Measurements from ENCODE around the gene LHPP. TPM values are rescaled to one million over a fixed set of nuclear protein-coding genes. Genes with fewer than 3 reads are reported as not detected.

LHPP gene
- total and polyA plus RNA-seq, 10 of the 15 experiments (the other 5 are each of a cell fraction or from before 2014, with no cell fraction given) = 0.79 to 9.8 (median 6.7) TPM

DNA sequence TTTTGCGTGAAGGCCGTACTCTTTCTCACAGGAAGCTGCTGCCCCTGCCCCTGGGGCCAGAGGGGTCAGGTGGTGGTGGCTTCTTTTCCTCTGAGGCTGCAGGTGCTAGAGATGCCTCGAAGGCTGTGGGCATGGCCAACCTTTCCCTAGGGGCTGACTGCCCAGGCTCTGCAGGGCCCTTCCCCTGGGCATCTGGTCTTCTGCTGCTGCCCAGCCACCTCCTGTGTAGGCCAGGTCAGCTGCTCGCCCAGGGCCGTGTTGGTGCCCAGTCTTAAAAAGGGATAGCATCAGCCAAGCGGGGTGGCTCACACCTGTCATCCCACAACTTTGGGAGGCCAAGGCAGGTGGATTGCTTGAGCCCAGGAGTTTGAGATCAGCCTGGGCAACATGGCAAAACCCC, 168.2 kb downstream of the LHPP start:
- TF ChIP-seq DPF2 (IDR thresholded peaks at IDR 0.05) (no peak), FOS (IDR thresholded peaks at IDR 0.05; ENCODE audit: borderline replicate concordance, extremely low read depth, insufficient read length) (no peak), ZSCAN29 (IDR thresholded peaks at IDR 0.05) (no peak), JUNB (IDR thresholded peaks at IDR 0.05) (no peak), NFIC (IDR thresholded peaks at IDR 0.05; ENCODE audit: low read depth, low read length) (no peak), TCF3 (IDR thresholded peaks at IDR 0.05; ENCODE audit: borderline replicate concordance, insufficient read depth, low read depth, low read length) (no peak)
- TF ChIP-seq, protein P1, sequence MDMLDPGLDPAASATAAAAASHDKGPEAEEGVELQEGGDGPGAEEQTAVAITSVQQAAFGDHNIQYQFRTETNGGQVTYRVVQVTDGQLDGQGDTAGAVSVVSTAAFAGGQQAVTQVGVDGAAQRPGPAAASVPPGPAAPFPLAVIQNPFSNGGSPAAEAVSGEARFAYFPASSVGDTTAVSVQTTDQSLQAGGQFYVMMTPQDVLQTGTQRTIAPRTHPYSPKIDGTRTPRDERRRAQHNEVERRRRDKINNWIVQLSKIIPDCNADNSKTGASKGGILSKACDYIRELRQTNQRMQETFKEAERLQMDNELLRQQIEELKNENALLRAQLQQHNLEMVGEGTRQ (IDR thresholded peaks at IDR 0.05; ENCODE audit: borderline replicate concordance, low read depth, low read length) = no peak
- Histone ChIP-seq H3K27ac (ENCODE audit: control insufficient read depth, insufficient read depth) (no peak overlapping the region), H3K27me3 (replicated peaks in 1 of 2; ENCODE audit: control insufficient read depth in 2 of 2, insufficient read depth in 2 of 2, low read length in 1 of 2) (no peaks in the 10 kb centered on the region), H2AFZ (ENCODE audit: control insufficient read depth, low read depth, low read length) (no peak overlapping the region), H3K4me3 (no peak overlapping the region), H3K4me2 (ENCODE audit: control insufficient read depth, insufficient read depth) (no peak overlapping the region), H4K20me1 (ENCODE audit: control insufficient read depth, insufficient read depth) (no peaks in the 10 kb centered on the region; the same call in 1 of the 2 replicates), H3K79me2 (ENCODE audit: control insufficient read depth, insufficient read depth, low read length) (no peaks in the 10 kb centered on the region; the same call in 1 of the 2 replicates), H3K9ac (ENCODE audit: control insufficient read depth, insufficient read depth, low read length) (no peak overlapping the region), H3K9me3 (replicated peaks; ENCODE audit: control insufficient read depth, insufficient read depth, low read length) (peaks cover 4% of the 10 kb centered on the region; the same call in 1 of the 3 replicates), H3K4me1 (ENCODE audit: control insufficient read depth, insufficient read depth, low read length) (peaks cover 23% of the 10 kb centered on the region), H3K36me3 (ENCODE audit: control insufficient read depth in 2 of 2, insufficient read depth in 2 of 2, low read length in 1 of 2) (peaks cover 0 to 7% of the 10 kb centered on the region in 2 experiments; a peak in 2 of 4 replicates)
- no peak for DNase-seq (ENCODE audit: low read depth, low spot score)
- ChIA-PET SMC1A (ENCODE audit: uncharacterized antibody, unreplicated experiment) (interaction anchor here (4.0 kb wide), 1 partner anchor 58 kb away, joined by 16 read pairs; no protein-coding TSS in a partner anchor), POLR2A (no interaction called here), RAD21 (ENCODE audit: unreplicated experiment) (no interaction called here), CTCF (interaction anchor here (5.9 kb wide), 1 partner anchor 111 kb away, joined by 44 read pairs; no protein-coding TSS in a partner anchor)
- ATAC-seq = no peak
- no peak for FAIRE-seq
- no TSS peak for BruUV-seq (replicated peaks)
- WGBS (ENCODE audit: insufficient coverage, insufficient replicate concordance, low lambda C conversion rate, missing lambda C conversion rate) = 66% methylated on average over 6 of the region's 6 CpGs
- intact Hi-C loops (cut with micrococcal nuclease; ENCODE audit: unreplicated experiment) = loop anchor here (5.0 kb wide), 2 partner anchors 87 to 112 kb away; partner anchors contain the start of gene FAM53B
- in situ Hi-C loops (cut with MboI) = no loop called here

GRCh38 chr10:124630551-124630950, 168.9 kb downstream of the LHPP start:
- in situ Hi-C loops (cut with MboI) = no loop called here
- Histone ChIP-seq H3K4me2 (ENCODE audit: control insufficient read depth, insufficient read depth) (no peak overlapping the region), H3K27me3 (replicated peaks in 1 of 2; ENCODE audit: control insufficient read depth in 2 of 2, insufficient read depth in 2 of 2, low read length in 1 of 2) (no peaks in the 10 kb centered on the region), H3K79me2 (ENCODE audit: control insufficient read depth, insufficient read depth, low read length) (no peaks in the 10 kb centered on the region; the same call in 1 of the 2 replicates), H3K9me3 (replicated peaks; ENCODE audit: control insufficient read depth, insufficient read depth, low read length) (peaks cover 4% of the 10 kb centered on the region; the same call in 1 of the 3 replicates), H3K4me3 (no peak overlapping the region), H3K36me3 (ENCODE audit: control insufficient read depth in 2 of 2, insufficient read depth in 2 of 2, low read length in 1 of 2) (peaks cover 0 to 8% of the 10 kb centered on the region in 2 experiments; a peak in 2 of 4 replicates), H2AFZ (ENCODE audit: control insufficient read depth, low read depth, low read length) (no peak overlapping the region), H3K4me1 (ENCODE audit: control insufficient read depth, insufficient read depth, low read length) (peaks cover 17% of the 10 kb centered on the region), H3K27ac (ENCODE audit: control insufficient read depth, insufficient read depth) (no peak overlapping the region), H4K20me1 (ENCODE audit: control insufficient read depth, insufficient read depth) (no peaks in the 10 kb centered on the region; the same call in 1 of the 2 replicates), H3K9ac (ENCODE audit: control insufficient read depth, insufficient read depth, low read length) (no peak overlapping the region)
- ChIA-PET CTCF (no interaction called here), SMC1A (ENCODE audit: uncharacterized antibody, unreplicated experiment) (no interaction called here), POLR2A (no interaction called here), RAD21 (ENCODE audit: unreplicated experiment) (no interaction called here)
- BruUV-seq (replicated peaks) = no TSS peak
- FAIRE-seq (no peak), DNase-seq (ENCODE audit: low read depth, low spot score) (no peak), ATAC-seq (no peak)
- 97% methylated on average over 5 of the region's 5 CpGs for WGBS (ENCODE audit: insufficient coverage, insufficient replicate concordance, low lambda C conversion rate, missing lambda C conversion rate)
- intact Hi-C loops (cut with micrococcal nuclease; ENCODE audit: unreplicated experiment) = no loop called here
- TF ChIP-seq ZNF592 (IDR thresholded peaks at IDR 0.05) (no peak), NKRF (conservative IDR thresholded peaks at IDR 0.05) (no peak)
